ENCODE measurements around the gene NCR1.

The NCR1 gene

GRCh38 chr19:54921082-54921481 is 15.1 kb downstream of the NCR1 start:
- Histone ChIP-seq H3K9ac (ENCODE audit: low read length) (no peak overlapping the region), H4K8ac (ENCODE audit: low read length) (no peak overlapping the region), H4K91ac (ENCODE audit: low read length) (no peak overlapping the region), H3K9me3 (ENCODE audit: control insufficient read depth, low read length) (no peaks in the 10 kb centered on the region), H3K4me3 (ENCODE audit: insufficient read depth in 1 of 2, low read depth in 1 of 2, low read length in 2 of 2) (no peak overlapping the region), H3K36me3 (ENCODE audit: control insufficient read depth in 1 of 2, insufficient read depth in 2 of 2, low read depth in 1 of 2, low read length in 2 of 2) (no peaks in the 10 kb centered on the region), H3K27ac (ENCODE audit: low read length, poor library complexity, severe bottlenecking) (no peak overlapping the region), H2BK5ac (ENCODE audit: low read depth, low read length, poor library complexity, severe bottlenecking) (no peak overlapping the region), H3K79me1 (replicated peaks; ENCODE audit: low read length, poor library complexity, severe bottlenecking) (no peaks in the 10 kb centered on the region), H2BK12ac (ENCODE audit: low read length in 2 of 2) (no peak overlapping the region), H2AK5ac (ENCODE audit: low read length, severe bottlenecking) (no peak overlapping the region), H3K23ac (ENCODE audit: low read length in 2 of 2) (no peak overlapping the region), H3K18ac (ENCODE audit: low read depth in 1 of 2, low read length in 2 of 2) (no peak overlapping the region), H3K4me1 (ENCODE audit: control insufficient read depth, insufficient read depth, low read depth, low read length) (no peaks in the 10 kb centered on the region), H3K4ac (ENCODE audit: low read depth in 1 of 2, low read length in 2 of 2) (no peak overlapping the region), H3K4me2 (ENCODE audit: low read length, poor library complexity, severe bottlenecking) (no peak overlapping the region), H2BK120ac (ENCODE audit: low read depth, low read length) (no peak overlapping the region), H2AFZ (ENCODE audit: low read depth, low read length) (no peak overlapping the region), H2BK15ac (ENCODE audit: low read depth, poor library complexity, severe bottlenecking) (no peak overlapping the region), H3K27me3 (ENCODE audit: control insufficient read depth in 1 of 2, insufficient read depth in 1 of 2, low read length in 2 of 2) (no peaks in the 10 kb centered on the region), H3K14ac (ENCODE audit: low read length in 2 of 2) (no peak overlapping the region)
- WGBS: 79% methylated on average over 7 of the region's 7 CpGs
- no peak for DNase-seq

GRCh38 chr19:54923276-54923675 is 17.3 kb downstream of the NCR1 start:
- H3K9ac ChIP-seq (ENCODE audit: low read length): no peak overlapping the region
- H2BK12ac ChIP-seq (ENCODE audit: low read length in 2 of 2): no peak overlapping the region
- no peak overlapping the region for H3K14ac ChIP-seq (ENCODE audit: low read length in 2 of 2)
- H3K27ac ChIP-seq (ENCODE audit: low read length, poor library complexity, severe bottlenecking): no peak overlapping the region
- no peak overlapping the region for H2AFZ ChIP-seq (ENCODE audit: low read depth, low read length)
- no peaks in the 10 kb centered on the region for H3K79me1 ChIP-seq (replicated peaks; ENCODE audit: low read length, poor library complexity, severe bottlenecking)
- WGBS: 63% methylated on average over 9 of the region's 9 CpGs
- no peaks in the 10 kb centered on the region for H3K36me3 ChIP-seq (ENCODE audit: control insufficient read depth in 1 of 2, insufficient read depth in 2 of 2, low read depth in 1 of 2, low read length in 2 of 2)
- no peak overlapping the region for H2BK120ac ChIP-seq (ENCODE audit: low read depth, low read length)
- no peak overlapping the region for H4K8ac ChIP-seq (ENCODE audit: low read length)
- H3K4me1 ChIP-seq (ENCODE audit: control insufficient read depth, insufficient read depth, low read depth, low read length): no peaks in the 10 kb centered on the region
- H3K18ac ChIP-seq (ENCODE audit: low read depth in 1 of 2, low read length in 2 of 2): no peak overlapping the region
- no peak overlapping the region for H3K23ac ChIP-seq (ENCODE audit: low read length in 2 of 2)
- no peak overlapping the region for H2BK15ac ChIP-seq (ENCODE audit: low read depth, poor library complexity, severe bottlenecking)
- H2BK5ac ChIP-seq (ENCODE audit: low read depth, low read length, poor library complexity, severe bottlenecking): no peak overlapping the region
- no peaks in the 10 kb centered on the region for H3K27me3 ChIP-seq (ENCODE audit: control insufficient read depth in 1 of 2, insufficient read depth in 1 of 2, low read length in 2 of 2)
- peaks cover 9% of the 10 kb centered on the region for H3K9me3 ChIP-seq (ENCODE audit: control insufficient read depth, low read length)
- no peak overlapping the region for H3K4me3 ChIP-seq (ENCODE audit: insufficient read depth in 1 of 2, low read depth in 1 of 2, low read length in 2 of 2)
- DNase-seq: no peak
- no peak overlapping the region for H4K91ac ChIP-seq (ENCODE audit: low read length)
- H3K4me2 ChIP-seq (ENCODE audit: low read length, poor library complexity, severe bottlenecking): no peak overlapping the region
- no peak overlapping the region for H3K4ac ChIP-seq (ENCODE audit: low read depth in 1 of 2, low read length in 2 of 2)
- no peak overlapping the region for H2AK5ac ChIP-seq (ENCODE audit: low read length, severe bottlenecking)

GRCh38 chr19:54928299-54928698 is 22.4 kb downstream of the NCR1 start:
- no peaks in the 10 kb centered on the region for H3K79me1 ChIP-seq (replicated peaks; ENCODE audit: low read length, poor library complexity, severe bottlenecking)
- H3K27me3 ChIP-seq (ENCODE audit: control insufficient read depth in 1 of 2, insufficient read depth in 1 of 2, low read length in 2 of 2): no peaks in the 10 kb centered on the region
- no peak overlapping the region for H3K4ac ChIP-seq (ENCODE audit: low read depth in 1 of 2, low read length in 2 of 2)
- H2AFZ ChIP-seq (ENCODE audit: low read depth, low read length): no peak overlapping the region
- no peak overlapping the region for H2BK5ac ChIP-seq (ENCODE audit: low read depth, low read length, poor library complexity, severe bottlenecking)
- H2BK120ac ChIP-seq (ENCODE audit: low read depth, low read length): no peak overlapping the region
- no peak overlapping the region for H3K23ac ChIP-seq (ENCODE audit: low read length in 2 of 2)
- no peak overlapping the region for H3K4me2 ChIP-seq (ENCODE audit: low read length, poor library complexity, severe bottlenecking)
- no peak overlapping the region for H3K14ac ChIP-seq (ENCODE audit: low read length in 2 of 2)
- H3K4me1 ChIP-seq (ENCODE audit: control insufficient read depth, insufficient read depth, low read depth, low read length): no peaks in the 10 kb centered on the region
- H3K36me3 ChIP-seq (ENCODE audit: control insufficient read depth in 1 of 2, insufficient read depth in 2 of 2, low read depth in 1 of 2, low read length in 2 of 2): no peaks in the 10 kb centered on the region
- H2AK5ac ChIP-seq (ENCODE audit: low read length, severe bottlenecking): no peak overlapping the region
- H4K91ac ChIP-seq (ENCODE audit: low read length): no peak overlapping the region
- no peak overlapping the region for H2BK15ac ChIP-seq (ENCODE audit: low read depth, poor library complexity, severe bottlenecking)
- H4K8ac ChIP-seq (ENCODE audit: low read length): no peak overlapping the region
- H2BK12ac ChIP-seq (ENCODE audit: low read length in 2 of 2): no peak overlapping the region
- no peak overlapping the region for H3K18ac ChIP-seq (ENCODE audit: low read depth in 1 of 2, low read length in 2 of 2)
- DNase-seq: peak; percentile 4
- no peak overlapping the region for H3K4me3 ChIP-seq (ENCODE audit: insufficient read depth in 1 of 2, low read depth in 1 of 2, low read length in 2 of 2)
- H3K9ac ChIP-seq (ENCODE audit: low read length): no peak overlapping the region
- H3K9me3 ChIP-seq (ENCODE audit: control insufficient read depth, low read length): peaks cover 23% of the 10 kb centered on the region
- no peak overlapping the region for H3K27ac ChIP-seq (ENCODE audit: low read length, poor library complexity, severe bottlenecking)
- WGBS: 96% methylated on average over 2 of the region's 2 CpGs

GRCh38 chr19:54937926-54938325 is 32.0 kb downstream of the NCR1 start:
- Histone ChIP-seq H4K91ac (ENCODE audit: low read length) (no peak overlapping the region), H4K8ac (ENCODE audit: low read length) (no peak overlapping the region), H2AFZ (ENCODE audit: low read depth, low read length) (no peak overlapping the region), H3K27me3 (ENCODE audit: control insufficient read depth in 1 of 2, insufficient read depth in 1 of 2, low read length in 2 of 2) (no peaks in the 10 kb centered on the region), H3K18ac (ENCODE audit: low read depth in 1 of 2, low read length in 2 of 2) (no peak overlapping the region), H2BK120ac (ENCODE audit: low read depth, low read length) (no peak overlapping the region), H3K27ac (ENCODE audit: low read length, poor library complexity, severe bottlenecking) (no peak overlapping the region), H2BK15ac (ENCODE audit: low read depth, poor library complexity, severe bottlenecking) (no peak overlapping the region), H3K4me1 (ENCODE audit: control insufficient read depth, insufficient read depth, low read depth, low read length) (no peaks in the 10 kb centered on the region), H2AK5ac (ENCODE audit: low read length, severe bottlenecking) (no peak overlapping the region), H2BK12ac (ENCODE audit: low read length in 2 of 2) (no peak overlapping the region), H2BK5ac (ENCODE audit: low read depth, low read length, poor library complexity, severe bottlenecking) (no peak overlapping the region), H3K9me3 (ENCODE audit: control insufficient read depth, low read length) (no peaks in the 10 kb centered on the region), H3K23ac (ENCODE audit: low read length in 2 of 2) (no peak overlapping the region), H3K4me3 (ENCODE audit: insufficient read depth in 1 of 2, low read depth in 1 of 2, low read length in 2 of 2) (no peak overlapping the region), H3K14ac (ENCODE audit: low read length in 2 of 2) (no peak overlapping the region), H3K79me1 (replicated peaks; ENCODE audit: low read length, poor library complexity, severe bottlenecking) (no peaks in the 10 kb centered on the region), H3K36me3 (ENCODE audit: control insufficient read depth in 1 of 2, insufficient read depth in 2 of 2, low read depth in 1 of 2, low read length in 2 of 2) (no peaks in the 10 kb centered on the region), H3K4ac (ENCODE audit: low read depth in 1 of 2, low read length in 2 of 2) (no peak overlapping the region), H3K4me2 (ENCODE audit: low read length, poor library complexity, severe bottlenecking) (no peak overlapping the region), H3K9ac (ENCODE audit: low read length) (no peak overlapping the region)
- DNase-seq: no peak
- WGBS: 76% methylated on average over 9 of the region's 9 CpGs
